ENCODE measurements around the gene GNAO1.

GRCh38 chr16:56328276-56329022, 137.2 kb downstream of the GNAO1 start:
- TF ChIP-seq CTCF (IDR thresholded peaks at IDR 0.05; ENCODE audit: poor library complexity, severe bottlenecking) (no peak), SMC3 (conservative IDR thresholded peaks at IDR 0.05; ENCODE audit: poor library complexity) (no peak), RAD21 (conservative IDR thresholded peaks at IDR 0.05) (no peak), REST (IDR thresholded peaks at IDR 0.05; ENCODE audit: borderline replicate concordance) (no peak), POLR2AphosphoS5 (IDR thresholded peaks at IDR 0.05) (no peak)
